22Rv1 (cell line): ENCODE data around the gene EIF2S2.

Experiments
- ZFX ChIP-seq: fragments of 450-650 bp; IDR thresholded peaks from 2 replicates; pipeline ENCODE4 v1.6.1; 2017; ENCODE audit warnings: antibody characterized with exemption, borderline replicate concordance
- TF ChIP-seq, protein P1 (sequence below): fragments of 450-650 bp; IDR thresholded peaks from 2 replicates; pipeline ENCODE4 v1.5.1; 2017; ENCODE audit warnings: mild to moderate bottlenecking

DNA sequence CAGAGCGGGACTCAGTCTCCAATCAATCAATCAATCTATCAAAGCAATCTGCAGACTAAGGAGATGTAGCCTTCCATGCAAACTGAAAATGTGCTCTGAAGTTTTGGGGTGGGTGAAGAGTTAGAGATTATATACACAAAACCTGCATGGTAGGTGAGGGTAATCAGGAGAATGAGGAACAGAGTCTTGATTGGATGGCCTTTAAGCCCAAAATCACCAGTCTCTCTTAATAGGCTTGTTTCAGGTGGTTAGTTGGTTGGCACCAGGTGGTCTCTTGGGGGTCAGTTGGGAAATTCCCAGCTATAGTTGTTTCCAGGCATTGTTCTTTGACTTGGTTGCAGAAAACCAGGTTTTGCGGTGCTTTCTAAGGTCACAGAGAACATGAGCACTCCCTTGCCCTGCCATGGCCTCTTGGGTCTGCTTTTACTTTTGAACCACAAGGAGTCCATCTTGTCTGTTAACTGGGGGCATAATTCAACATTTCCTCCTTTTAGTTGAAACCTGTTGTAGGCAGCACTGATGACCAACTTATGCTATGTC is 33.3 kb upstream of the EIF2S2 start:
- TF ChIP-seq, protein P1, sequence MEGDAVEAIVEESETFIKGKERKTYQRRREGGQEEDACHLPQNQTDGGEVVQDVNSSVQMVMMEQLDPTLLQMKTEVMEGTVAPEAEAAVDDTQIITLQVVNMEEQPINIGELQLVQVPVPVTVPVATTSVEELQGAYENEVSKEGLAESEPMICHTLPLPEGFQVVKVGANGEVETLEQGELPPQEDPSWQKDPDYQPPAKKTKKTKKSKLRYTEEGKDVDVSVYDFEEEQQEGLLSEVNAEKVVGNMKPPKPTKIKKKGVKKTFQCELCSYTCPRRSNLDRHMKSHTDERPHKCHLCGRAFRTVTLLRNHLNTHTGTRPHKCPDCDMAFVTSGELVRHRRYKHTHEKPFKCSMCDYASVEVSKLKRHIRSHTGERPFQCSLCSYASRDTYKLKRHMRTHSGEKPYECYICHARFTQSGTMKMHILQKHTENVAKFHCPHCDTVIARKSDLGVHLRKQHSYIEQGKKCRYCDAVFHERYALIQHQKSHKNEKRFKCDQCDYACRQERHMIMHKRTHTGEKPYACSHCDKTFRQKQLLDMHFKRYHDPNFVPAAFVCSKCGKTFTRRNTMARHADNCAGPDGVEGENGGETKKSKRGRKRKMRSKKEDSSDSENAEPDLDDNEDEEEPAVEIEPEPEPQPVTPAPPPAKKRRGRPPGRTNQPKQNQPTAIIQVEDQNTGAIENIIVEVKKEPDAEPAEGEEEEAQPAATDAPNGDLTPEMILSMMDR, result no peak
- TF ChIP-seq ZFX, result no peak
